Measurements from ENCODE around the gene FYB1.

GRCh38 chr5:39149966-39150365 lies 69.4 kb downstream of the FYB1 start:
- TF ChIP-seq, protein P1, sequence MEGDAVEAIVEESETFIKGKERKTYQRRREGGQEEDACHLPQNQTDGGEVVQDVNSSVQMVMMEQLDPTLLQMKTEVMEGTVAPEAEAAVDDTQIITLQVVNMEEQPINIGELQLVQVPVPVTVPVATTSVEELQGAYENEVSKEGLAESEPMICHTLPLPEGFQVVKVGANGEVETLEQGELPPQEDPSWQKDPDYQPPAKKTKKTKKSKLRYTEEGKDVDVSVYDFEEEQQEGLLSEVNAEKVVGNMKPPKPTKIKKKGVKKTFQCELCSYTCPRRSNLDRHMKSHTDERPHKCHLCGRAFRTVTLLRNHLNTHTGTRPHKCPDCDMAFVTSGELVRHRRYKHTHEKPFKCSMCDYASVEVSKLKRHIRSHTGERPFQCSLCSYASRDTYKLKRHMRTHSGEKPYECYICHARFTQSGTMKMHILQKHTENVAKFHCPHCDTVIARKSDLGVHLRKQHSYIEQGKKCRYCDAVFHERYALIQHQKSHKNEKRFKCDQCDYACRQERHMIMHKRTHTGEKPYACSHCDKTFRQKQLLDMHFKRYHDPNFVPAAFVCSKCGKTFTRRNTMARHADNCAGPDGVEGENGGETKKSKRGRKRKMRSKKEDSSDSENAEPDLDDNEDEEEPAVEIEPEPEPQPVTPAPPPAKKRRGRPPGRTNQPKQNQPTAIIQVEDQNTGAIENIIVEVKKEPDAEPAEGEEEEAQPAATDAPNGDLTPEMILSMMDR (IDR thresholded peaks at IDR 0.05; ENCODE audit: control extremely low read depth in 1 of 3, insufficient read depth in 1 of 3, low read depth in 1 of 3, low read length in 3 of 3), result no peak
- TF ChIP-seq MAFK (IDR thresholded peaks at IDR 0.05; ENCODE audit: low read depth, low read length) (no peak), JUND (IDR thresholded peaks at IDR 0.05; ENCODE audit: low read length) (no peak), CHD1 (IDR thresholded peaks at IDR 0.05; ENCODE audit: low read depth, low read length) (no peak), ZNF274 (IDR thresholded peaks at IDR 0.05; ENCODE audit: borderline replicate concordance, extremely low read depth, low read length) (no peak), SUZ12 (IDR thresholded peaks at IDR 0.05; ENCODE audit: low read length) (no peak), TEAD4 (IDR thresholded peaks at IDR 0.05; ENCODE audit: low read depth, low read length) (no peak), GABPA (IDR thresholded peaks at IDR 0.05; ENCODE audit: borderline replicate concordance, insufficient read depth, low read length) (no peak), EZH2 (IDR thresholded peaks at IDR 0.05; ENCODE audit: low read depth, low read length, severe bottlenecking) (no peak)
- TF ChIP-seq, protein P2, sequence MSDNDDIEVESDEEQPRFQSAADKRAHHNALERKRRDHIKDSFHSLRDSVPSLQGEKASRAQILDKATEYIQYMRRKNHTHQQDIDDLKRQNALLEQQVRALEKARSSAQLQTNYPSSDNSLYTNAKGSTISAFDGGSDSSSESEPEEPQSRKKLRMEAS (IDR thresholded peaks at IDR 0.05), result no peak
- TF ChIP-seq, protein P3, sequence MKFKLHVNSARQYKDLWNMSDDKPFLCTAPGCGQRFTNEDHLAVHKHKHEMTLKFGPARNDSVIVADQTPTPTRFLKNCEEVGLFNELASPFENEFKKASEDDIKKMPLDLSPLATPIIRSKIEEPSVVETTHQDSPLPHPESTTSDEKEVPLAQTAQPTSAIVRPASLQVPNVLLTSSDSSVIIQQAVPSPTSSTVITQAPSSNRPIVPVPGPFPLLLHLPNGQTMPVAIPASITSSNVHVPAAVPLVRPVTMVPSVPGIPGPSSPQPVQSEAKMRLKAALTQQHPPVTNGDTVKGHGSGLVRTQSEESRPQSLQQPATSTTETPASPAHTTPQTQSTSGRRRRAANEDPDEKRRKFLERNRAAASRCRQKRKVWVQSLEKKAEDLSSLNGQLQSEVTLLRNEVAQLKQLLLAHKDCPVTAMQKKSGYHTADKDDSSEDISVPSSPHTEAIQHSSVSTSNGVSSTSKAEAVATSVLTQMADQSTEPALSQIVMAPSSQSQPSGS (IDR thresholded peaks at IDR 0.05; ENCODE audit: low read length), result no peak

All from H1 (cell line).